ENCODE measurements around the gene BATF. TPM values are rescaled to one million over a fixed set of nuclear protein-coding genes. Genes with fewer than 3 reads are reported as not detected.
A peak's percentile ranks its signal among the peaks of the same experiment; 100 is the strongest.

Gene BATF
- polyA plus RNA-seq, 3 donors from 2014 or later: 61.7 to 97.4 (median 95.6) TPM

GRCh38 chr14:75545907-75546306 is 23.6 kb downstream of the BATF start:
- H3K27ac Mint-ChIP-seq: peak overlapping the region in 1 of 6 donors; percentile 64
- no peaks in the 10 kb centered on the region for H3K9me3 Mint-ChIP-seq
- peaks cover 37 to 39% of the 10 kb centered on the region in 2 donors for H3K4me1 Mint-ChIP-seq
- H3K36me3 Mint-ChIP-seq: peaks cover 0 to 17% (median 0%) of the 10 kb centered on the region in 3 donors
- no peak overlapping the region for H3K4me3 Mint-ChIP-seq
- no peak for DNase-seq
- H3K27me3 Mint-ChIP-seq (ENCODE audit: low read depth in 3 of 3): no peaks in the 10 kb centered on the region

- Mint-ChIP-seq H3K27ac (peak overlapping the region in 2 of 6 donors; percentile 17 to 47), H3K4me1 (peaks cover 22 to 26% of the 10 kb centered on the region in 2 donors), H3K4me3 (no peak overlapping the region), H3K36me3 (peaks cover 0 to 17% (median 0%) of the 10 kb centered on the region in 3 donors), H3K27me3 (ENCODE audit: low read depth in 3 of 3) (no peaks in the 10 kb centered on the region), H3K9me3 (no peaks in the 10 kb centered on the region)
- no peak for DNase-seq
Measured at GRCh38 chr14:75547552-75548250, 25.4 kb downstream of the BATF start.

- Mint-ChIP-seq H3K36me3 (peaks cover 0 to 17% (median 4%) of the 10 kb centered on the region in 3 donors), H3K4me1 (peaks cover 14 to 18% of the 10 kb centered on the region in 2 donors), H3K27me3 (ENCODE audit: low read depth in 3 of 3) (no peaks in the 10 kb centered on the region), H3K27ac (peak overlapping the region in 4 of 6 donors; percentile 34 to 69 (median 56)), H3K9me3 (no peaks in the 10 kb centered on the region), H3K4me3 (no peak overlapping the region)
- no peak for DNase-seq
Measured at GRCh38 chr14:75548544-75548943, 26.3 kb downstream of the BATF start.

GRCh38 chr14:75549169-75549568 is 26.9 kb downstream of the BATF start:
- H3K4me3 Mint-ChIP-seq: no peak overlapping the region
- H3K4me1 Mint-ChIP-seq: peaks cover 12 to 13% of the 10 kb centered on the region in 2 donors
- DNase-seq: no peak
- no peaks in the 10 kb centered on the region for H3K9me3 Mint-ChIP-seq
- H3K27me3 Mint-ChIP-seq (ENCODE audit: low read depth in 3 of 3): no peaks in the 10 kb centered on the region
- peak overlapping the region in 5 of 6 donors; percentile 17 to 47 (median 35) for H3K27ac Mint-ChIP-seq
- peaks cover 0 to 17% (median 7%) of the 10 kb centered on the region in 3 donors for H3K36me3 Mint-ChIP-seq

- no peaks in the 10 kb centered on the region for H3K9me3 Mint-ChIP-seq
- peaks cover 4 to 5% of the 10 kb centered on the region in 2 donors for H3K4me1 Mint-ChIP-seq
- H3K4me3 Mint-ChIP-seq: no peak overlapping the region
- no peak for DNase-seq
- peaks cover 0 to 17% (median 9%) of the 10 kb centered on the region in 3 donors for H3K36me3 Mint-ChIP-seq
- H3K27me3 Mint-ChIP-seq (ENCODE audit: low read depth in 3 of 3): peaks cover 0 to 2% (median 0%) of the 10 kb centered on the region in 3 donors
- H3K27ac Mint-ChIP-seq: no peak overlapping the region
Measured at GRCh38 chr14:75551021-75551420, 28.8 kb downstream of the BATF start.

- peaks cover 0 to 20% (median 6%) of the 10 kb centered on the region in 3 donors for H3K36me3 Mint-ChIP-seq
- no peak overlapping the region for H3K4me3 Mint-ChIP-seq
- no peak for DNase-seq
- H3K27ac Mint-ChIP-seq: no peak overlapping the region
- H3K27me3 Mint-ChIP-seq (ENCODE audit: low read depth in 3 of 3): peaks cover 0 to 2% (median 0%) of the 10 kb centered on the region in 3 donors
- H3K9me3 Mint-ChIP-seq: no peaks in the 10 kb centered on the region
- H3K4me1 Mint-ChIP-seq: peaks cover 2 to 5% of the 10 kb centered on the region in 2 donors
Measured at GRCh38 chr14:75553157-75553556, 30.9 kb downstream of the BATF start.

- H3K4me1 Mint-ChIP-seq: peaks cover 2 to 5% of the 10 kb centered on the region in 2 donors
- no peaks in the 10 kb centered on the region for H3K9me3 Mint-ChIP-seq
- no peak overlapping the region for H3K4me3 Mint-ChIP-seq
- peaks cover 0 to 2% (median 0%) of the 10 kb centered on the region in 3 donors for H3K27me3 Mint-ChIP-seq (ENCODE audit: low read depth in 3 of 3)
- DNase-seq: no peak
- H3K36me3 Mint-ChIP-seq: peaks cover 0 to 20% (median 0%) of the 10 kb centered on the region in 3 donors
- no peak overlapping the region for H3K27ac Mint-ChIP-seq
Measured at GRCh38 chr14:75553761-75554364, 31.6 kb downstream of the BATF start.

GRCh38 chr14:75554482-75554881 is 32.2 kb downstream of the BATF start:
- no peaks in the 10 kb centered on the region for H3K9me3 Mint-ChIP-seq
- peaks cover 0 to 2% (median 0%) of the 10 kb centered on the region in 3 donors for H3K27me3 Mint-ChIP-seq (ENCODE audit: low read depth in 3 of 3)
- peaks cover 2 to 5% of the 10 kb centered on the region in 2 donors for H3K4me1 Mint-ChIP-seq

GRCh38 chr14:75558440-75558839 is 36.2 kb downstream of the BATF start:
- H3K4me3 Mint-ChIP-seq: no peak overlapping the region
- H3K4me1 Mint-ChIP-seq: peaks cover 6 to 8% of the 10 kb centered on the region in 2 donors
- H3K27ac Mint-ChIP-seq: no peak overlapping the region
- H3K36me3 Mint-ChIP-seq: peaks cover 0 to 17% (median 0%) of the 10 kb centered on the region in 3 donors
- peaks cover 0 to 4% (median 0%) of the 10 kb centered on the region in 3 donors for H3K27me3 Mint-ChIP-seq (ENCODE audit: low read depth in 3 of 3)
- H3K9me3 Mint-ChIP-seq: no peaks in the 10 kb centered on the region
- DNase-seq: no peak

More at GRCh38 chr14:75554482-75554881, 32.2 kb downstream of the BATF start:
- Mint-ChIP-seq H3K27ac (no peak overlapping the region), H3K36me3 (peaks cover 0 to 20% (median 0%) of the 10 kb centered on the region in 3 donors), H3K4me3 (no peak overlapping the region)
- DNase-seq: no peak

- no peak for DNase-seq
- Mint-ChIP-seq H3K4me3 (no peak overlapping the region), H3K4me1 (peaks cover 4 to 8% of the 10 kb centered on the region in 2 donors), H3K27me3 (ENCODE audit: low read depth in 3 of 3) (peaks cover 0 to 5% (median 0%) of the 10 kb centered on the region in 3 donors), H3K9me3 (no peaks in the 10 kb centered on the region), H3K36me3 (peaks cover 0 to 13% (median 0%) of the 10 kb centered on the region in 3 donors), H3K27ac (no peak overlapping the region)
Measured at GRCh38 chr14:75559045-75559444, 36.8 kb downstream of the BATF start.

GRCh38 chr14:75559451-75560222 is 37.4 kb downstream of the BATF start:
- peaks cover 4 to 8% of the 10 kb centered on the region in 2 donors for H3K4me1 Mint-ChIP-seq
- no peak overlapping the region for H3K27ac Mint-ChIP-seq
- H3K36me3 Mint-ChIP-seq: peaks cover 0 to 13% (median 0%) of the 10 kb centered on the region in 3 donors
- H3K9me3 Mint-ChIP-seq: no peaks in the 10 kb centered on the region
- DNase-seq: no peak
- peaks cover 0 to 5% (median 0%) of the 10 kb centered on the region in 3 donors for H3K27me3 Mint-ChIP-seq (ENCODE audit: low read depth in 3 of 3)
- H3K4me3 Mint-ChIP-seq: no peak overlapping the region

GRCh38 chr14:75561013-75561432 is 38.8 kb downstream of the BATF start:
- Mint-ChIP-seq H3K4me1 (peaks cover 4 to 8% of the 10 kb centered on the region in 2 donors), H3K36me3 (peaks cover 0 to 14% (median 0%) of the 10 kb centered on the region in 3 donors), H3K9me3 (no peaks in the 10 kb centered on the region), H3K27ac (no peak overlapping the region), H3K4me3 (no peak overlapping the region), H3K27me3 (ENCODE audit: low read depth in 3 of 3) (peaks cover 0 to 5% (median 0%) of the 10 kb centered on the region in 3 donors)
- DNase-seq: peak; percentile 17 to 36 (median 35)

GRCh38 chr14:75562089-75562488 is 39.8 kb downstream of the BATF start:
- DNase-seq: no peak
- no peaks in the 10 kb centered on the region for H3K9me3 Mint-ChIP-seq
- H3K27me3 Mint-ChIP-seq (ENCODE audit: low read depth in 3 of 3): peaks cover 0 to 5% (median 0%) of the 10 kb centered on the region in 3 donors
- H3K4me3 Mint-ChIP-seq: no peak overlapping the region
- peaks cover 0 to 5% (median 0%) of the 10 kb centered on the region in 3 donors for H3K36me3 Mint-ChIP-seq
- peaks cover 4 to 8% of the 10 kb centered on the region in 2 donors for H3K4me1 Mint-ChIP-seq
- H3K27ac Mint-ChIP-seq: no peak overlapping the region
